HFF-Myc (cell line): ENCODE results near the gene KIRREL3.

Source experiments
- DNase-seq: peaks from one replicate; pipeline ENCODE4 v3.0.0-alpha.2; 2011; ENCODE audit warnings: low read depth; ENCODE audit errors: extremely low read depth
- H3K4me3 ChIP-seq: replicated peaks from 2 replicates; pipeline ENCODE4 v1.5.1; 2011; ENCODE audit warnings: low read depth, mild to moderate bottlenecking, control low read depth, low read length
- TF ChIP-seq, protein P1 (sequence below): IDR thresholded peaks from 2 replicates; pipeline ENCODE4 v1.5.1; 2012; ENCODE audit warnings: mild to moderate bottlenecking, low read depth, low read length, control low read depth; ENCODE audit errors: missing control alignments

The KIRREL3 gene

DNA sequence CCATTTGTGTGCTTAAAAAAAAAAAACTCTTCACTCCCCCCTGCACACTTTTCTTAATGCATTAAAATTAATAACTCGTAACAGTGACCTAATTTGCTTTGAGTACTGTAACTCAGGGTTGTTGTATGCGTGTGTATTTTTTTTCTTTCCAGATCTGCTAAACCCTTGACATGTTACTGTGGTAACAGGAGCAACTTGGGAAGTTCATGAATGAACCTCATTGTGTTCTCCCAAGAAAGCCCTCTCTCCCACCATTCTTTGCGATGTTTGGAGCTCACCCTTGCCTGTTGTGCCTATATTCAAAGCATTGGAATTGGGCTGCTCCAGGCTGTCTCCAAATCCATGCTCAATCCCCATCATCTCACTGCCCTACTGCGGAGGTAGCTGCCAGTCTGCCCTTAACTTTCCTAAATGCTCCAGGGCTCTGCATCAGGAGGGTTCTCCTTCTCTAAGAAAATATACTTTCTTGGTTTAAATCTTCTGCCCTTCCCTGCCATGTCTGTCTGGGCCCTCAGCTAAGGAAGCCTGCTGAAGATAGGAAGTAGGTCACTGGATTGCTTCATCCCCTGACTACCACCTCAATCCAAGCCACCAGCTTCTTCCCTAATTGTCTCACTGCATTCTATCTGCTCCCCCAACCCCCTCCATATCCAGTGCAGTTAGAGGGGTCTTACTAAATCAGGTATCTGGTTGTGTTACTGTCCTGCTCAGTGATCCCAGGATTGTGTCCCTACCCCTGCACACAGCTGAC, 70.3 kb downstream of the KIRREL3 start:
- no peak for DNase-seq
- TF ChIP-seq, protein P1, sequence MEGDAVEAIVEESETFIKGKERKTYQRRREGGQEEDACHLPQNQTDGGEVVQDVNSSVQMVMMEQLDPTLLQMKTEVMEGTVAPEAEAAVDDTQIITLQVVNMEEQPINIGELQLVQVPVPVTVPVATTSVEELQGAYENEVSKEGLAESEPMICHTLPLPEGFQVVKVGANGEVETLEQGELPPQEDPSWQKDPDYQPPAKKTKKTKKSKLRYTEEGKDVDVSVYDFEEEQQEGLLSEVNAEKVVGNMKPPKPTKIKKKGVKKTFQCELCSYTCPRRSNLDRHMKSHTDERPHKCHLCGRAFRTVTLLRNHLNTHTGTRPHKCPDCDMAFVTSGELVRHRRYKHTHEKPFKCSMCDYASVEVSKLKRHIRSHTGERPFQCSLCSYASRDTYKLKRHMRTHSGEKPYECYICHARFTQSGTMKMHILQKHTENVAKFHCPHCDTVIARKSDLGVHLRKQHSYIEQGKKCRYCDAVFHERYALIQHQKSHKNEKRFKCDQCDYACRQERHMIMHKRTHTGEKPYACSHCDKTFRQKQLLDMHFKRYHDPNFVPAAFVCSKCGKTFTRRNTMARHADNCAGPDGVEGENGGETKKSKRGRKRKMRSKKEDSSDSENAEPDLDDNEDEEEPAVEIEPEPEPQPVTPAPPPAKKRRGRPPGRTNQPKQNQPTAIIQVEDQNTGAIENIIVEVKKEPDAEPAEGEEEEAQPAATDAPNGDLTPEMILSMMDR: no peak
- H3K4me3 ChIP-seq: no peak overlapping the region

DNA sequence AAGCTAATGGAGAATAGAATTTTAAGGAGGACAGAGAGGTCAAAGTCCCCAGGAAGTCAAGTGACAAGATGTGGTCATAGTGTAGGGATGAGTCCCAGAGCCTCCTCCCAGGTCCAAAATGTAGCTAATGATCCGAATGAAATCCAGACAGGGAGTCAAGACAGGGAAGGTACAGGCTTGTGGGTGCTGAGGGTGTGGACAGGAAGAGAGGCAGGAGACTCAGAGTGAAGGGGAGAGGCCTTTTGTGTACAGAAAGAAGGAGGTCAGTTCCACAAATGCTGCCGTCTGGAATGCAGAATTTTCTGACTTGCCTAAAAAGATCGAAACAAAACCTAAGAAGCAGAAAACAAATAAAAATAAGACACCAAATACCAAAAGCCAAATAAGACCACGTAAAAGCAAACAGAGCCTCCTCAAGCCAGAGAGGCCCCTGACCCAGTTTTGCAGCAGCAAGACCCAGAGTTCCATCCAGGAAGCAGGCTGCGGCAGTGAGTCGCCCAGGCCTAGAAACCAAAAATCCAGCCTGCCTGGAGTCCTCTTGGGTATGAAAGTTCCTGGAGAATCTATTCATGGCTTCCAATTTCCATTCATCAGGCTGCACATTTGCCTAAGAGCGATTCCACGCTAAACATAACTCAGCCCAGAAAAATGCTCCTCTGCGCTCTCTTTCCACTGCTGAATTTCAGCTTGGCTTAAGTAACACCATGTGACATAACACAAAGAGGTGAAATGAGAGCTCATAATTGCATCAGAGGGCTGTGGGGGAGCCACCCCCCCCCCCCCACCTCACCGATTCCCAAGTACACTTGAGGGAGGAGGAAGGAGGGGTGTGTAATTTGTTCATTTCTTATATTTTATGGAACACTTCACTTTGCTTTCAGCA, 71.2 kb downstream of the KIRREL3 start:
- TF ChIP-seq, protein P1: no peak
- no peak for DNase-seq
- H3K4me3 ChIP-seq: no peak overlapping the region

DNA sequence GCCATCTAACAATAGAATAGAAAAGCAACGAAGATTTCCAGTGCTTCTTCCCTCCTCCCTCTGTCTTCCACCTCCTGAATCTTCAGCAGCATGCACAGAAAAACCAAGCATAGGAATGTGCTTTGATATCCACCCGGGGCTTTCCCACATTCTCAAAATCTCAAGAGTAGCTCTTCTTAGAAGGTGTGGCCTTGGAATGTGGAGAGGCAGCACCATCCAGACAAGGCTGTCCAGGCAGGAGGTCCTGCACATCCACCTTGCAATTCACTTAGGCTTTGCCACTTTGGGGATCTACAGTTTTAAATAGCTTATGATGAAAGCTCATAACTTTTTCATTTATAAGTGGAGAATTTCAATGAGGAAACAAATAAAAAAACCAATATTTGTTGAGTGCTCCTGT, 72.9 kb downstream of the KIRREL3 start:
- H3K4me3 ChIP-seq: no peak overlapping the region
- DNase-seq: no peak
- TF ChIP-seq, protein P1: no peak

DNA sequence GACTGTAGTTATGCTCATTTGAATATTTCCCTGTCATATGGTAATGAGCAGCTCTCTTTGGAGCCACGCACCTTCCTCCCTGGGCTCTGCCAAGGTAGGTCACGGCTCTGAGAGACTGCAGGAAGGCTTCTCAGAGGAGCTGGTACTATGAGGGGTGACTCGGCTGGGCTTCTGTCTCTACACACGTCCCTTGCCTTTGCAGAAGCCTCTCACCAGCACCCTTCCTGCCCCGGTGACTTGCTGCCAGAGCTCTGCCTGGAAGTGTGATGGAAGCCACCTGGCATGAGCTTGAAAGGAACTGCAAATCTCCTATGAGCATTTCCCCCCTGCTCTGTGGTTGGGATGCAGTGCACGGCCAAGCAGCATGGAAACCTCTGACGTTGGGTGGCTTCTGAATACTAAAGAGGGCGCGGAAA, 74.2 kb downstream of the KIRREL3 start:
- TF ChIP-seq, protein P1: no peak
- H3K4me3 ChIP-seq: no peak overlapping the region
- DNase-seq: no peak

DNA sequence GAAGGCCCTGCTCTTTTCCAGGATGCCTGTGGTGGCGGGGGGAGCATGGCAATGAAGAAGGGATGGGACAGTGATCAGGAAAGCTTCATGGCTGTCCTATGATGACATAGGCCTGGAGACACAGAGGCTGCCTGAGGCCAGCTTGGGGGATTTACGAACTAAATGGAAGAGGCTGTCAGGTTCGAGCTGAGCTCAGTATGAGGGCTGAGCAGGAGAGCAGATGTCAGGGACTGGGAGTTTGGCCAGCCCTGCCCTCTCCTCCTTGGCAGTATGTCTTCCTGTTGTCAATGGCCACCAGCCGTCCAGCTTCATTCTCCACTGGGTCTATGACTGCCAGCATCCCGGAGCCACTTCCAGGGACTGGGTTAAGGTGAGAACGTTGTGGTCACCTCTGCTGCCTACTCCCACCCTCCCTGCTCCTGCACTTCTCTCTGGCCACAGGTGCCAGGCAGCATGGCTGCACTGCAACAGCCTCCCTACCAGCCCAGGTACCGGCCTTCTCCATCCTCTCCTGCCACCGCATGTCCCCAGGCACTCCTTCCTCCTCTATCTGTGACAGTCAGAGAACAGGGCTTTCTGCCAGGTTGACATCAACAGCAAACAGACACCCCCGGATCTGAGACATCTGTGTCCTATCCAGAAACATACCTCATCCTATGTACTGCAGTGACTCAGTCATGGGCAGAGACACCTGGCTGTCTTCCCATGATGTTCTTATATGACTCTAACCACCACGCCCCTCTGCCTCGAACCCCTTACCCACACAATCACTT, 75.1 kb downstream of the KIRREL3 start:
- no peak overlapping the region for H3K4me3 ChIP-seq
- TF ChIP-seq, protein P1: no peak
- no peak for DNase-seq

DNA sequence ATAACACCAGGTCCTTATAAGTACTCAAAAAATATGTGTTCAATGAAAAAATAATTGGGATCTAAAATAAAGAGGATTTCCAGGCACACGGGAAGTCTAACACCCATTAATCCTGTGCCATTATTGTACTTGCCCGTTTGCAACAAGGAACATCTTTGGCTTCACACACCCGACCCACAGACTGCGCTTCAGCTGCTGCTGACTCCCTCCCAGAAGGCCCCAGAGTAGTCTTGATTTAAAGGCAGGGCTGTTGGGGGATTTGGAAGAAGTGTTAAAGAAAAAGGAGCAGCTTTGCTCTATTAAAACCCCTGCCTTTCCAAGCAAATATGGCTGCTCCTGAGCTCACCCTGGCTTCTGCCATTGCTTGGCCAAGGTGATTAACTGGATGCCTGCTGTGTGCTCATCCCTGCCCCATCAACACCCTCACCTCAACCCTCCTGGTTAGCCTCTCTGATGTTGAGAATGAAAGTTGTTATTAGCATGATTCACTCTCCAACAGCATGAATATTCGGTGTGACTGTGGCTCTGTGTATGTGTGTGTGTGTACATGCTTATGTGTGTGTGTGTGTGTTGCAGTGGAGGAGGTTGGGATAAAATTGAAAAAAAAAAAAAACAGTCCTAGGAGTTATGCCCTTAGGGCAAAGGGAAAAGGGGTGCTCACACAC, 76.1 kb downstream of the KIRREL3 start:
- no peak for DNase-seq
- H3K4me3 ChIP-seq: no peak overlapping the region
- TF ChIP-seq, protein P1: no peak
